ENCODE results near the gene CD8B2.
"Not testable (repeated sequence)": the region's sequence is repeated elsewhere in the genome, so short reads cannot be mapped to it uniquely, and the experiment has no call there.

CD8B2 gene

GRCh38 chr2:106513391-106513790, 26.2 kb downstream of the CD8B2 start:
- not testable (repeated sequence) for FAIRE-seq

- FAIRE-seq = not testable (repeated sequence)
Measured at GRCh38 chr2:106514827-106515226, 27.7 kb downstream of the CD8B2 start.

- FAIRE-seq = no peak
Measured at GRCh38 chr2:106516436-106516835, 29.3 kb downstream of the CD8B2 start.

GRCh38 chr2:106516864-106517263, 29.7 kb downstream of the CD8B2 start:
- FAIRE-seq = peak; percentile 91

GRCh38 chr2:106517329-106517728, 30.2 kb downstream of the CD8B2 start:
- FAIRE-seq = no peak

GRCh38 chr2:106519767-106520166, 32.6 kb downstream of the CD8B2 start:
- no peak for FAIRE-seq

GRCh38 chr2:106521016-106521415, 33.9 kb downstream of the CD8B2 start:
- no peak for FAIRE-seq

- no peak for FAIRE-seq
Measured at GRCh38 chr2:106523976-106524665, 37.0 kb downstream of the CD8B2 start.

DNA sequence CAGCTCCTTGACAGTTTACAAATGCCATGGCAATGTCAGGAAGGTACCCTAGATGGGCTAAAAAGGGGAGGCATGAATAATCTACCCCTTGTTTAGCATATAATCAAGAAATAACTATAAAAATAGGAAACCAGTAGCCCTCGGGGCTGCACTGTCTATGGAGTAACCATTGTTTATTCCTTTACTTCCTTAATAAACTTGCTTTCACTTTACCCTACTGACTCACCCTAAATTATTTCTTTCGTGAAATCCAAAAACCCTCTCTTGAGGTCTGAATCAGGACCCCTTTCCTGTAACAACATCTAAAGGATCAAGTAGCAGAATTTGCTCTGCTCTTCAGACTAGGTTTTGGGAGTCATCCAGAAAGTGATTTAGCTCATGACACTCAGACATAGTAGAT, 43.7 kb downstream of the CD8B2 start:
- FAIRE-seq = no peak

- no peak for FAIRE-seq
Measured at GRCh38 chr2:106531676-106532214, 44.6 kb downstream of the CD8B2 start.

DNA sequence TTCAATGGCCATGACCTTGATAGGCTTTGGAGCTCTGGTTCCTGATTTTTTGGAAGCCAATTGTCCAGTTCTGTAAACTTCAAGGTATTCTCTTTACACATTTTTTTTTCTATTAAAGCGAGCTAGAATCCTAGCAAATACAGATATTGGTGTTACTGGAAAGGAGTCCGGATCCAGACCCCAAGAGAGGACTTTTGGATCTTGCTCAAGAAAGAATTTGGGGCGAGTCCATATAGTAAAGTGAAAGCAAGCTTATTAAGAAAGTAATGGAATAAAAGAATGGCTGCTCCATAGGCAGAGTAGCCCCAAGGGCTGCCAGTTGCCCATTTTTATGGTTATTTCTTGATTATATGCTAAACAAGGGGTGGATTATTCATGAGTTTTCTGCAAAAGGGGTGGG, 45.1 kb downstream of the CD8B2 start:
- no peak for FAIRE-seq

- FAIRE-seq = no peak
Measured at GRCh38 chr2:106534471-106534870, 47.3 kb downstream of the CD8B2 start.

- no peak for FAIRE-seq
Measured at GRCh38 chr2:106536490-106536889, 49.3 kb downstream of the CD8B2 start.

- FAIRE-seq = no peak
Measured at GRCh38 chr2:106537047-106537446, 49.9 kb downstream of the CD8B2 start.

DNA sequence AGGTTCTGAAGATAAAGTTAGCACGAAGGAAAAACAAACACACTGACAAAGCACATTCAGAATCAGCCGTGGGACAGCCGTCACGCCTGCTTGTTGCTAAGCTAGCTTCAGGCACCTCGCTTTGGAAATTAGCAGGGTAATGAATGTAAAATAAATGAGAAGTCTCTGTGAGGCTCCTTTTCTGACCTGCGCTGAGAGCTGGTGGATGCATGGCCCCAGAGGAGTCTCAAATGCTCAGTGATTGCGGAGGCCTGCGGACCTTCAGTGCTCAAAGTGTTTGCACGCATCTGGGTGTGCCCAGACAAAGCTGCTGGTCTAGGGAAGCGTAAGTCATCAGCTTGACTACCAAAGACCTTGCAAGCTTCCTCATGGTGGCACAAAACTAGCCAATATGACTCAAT, 50.6 kb downstream of the CD8B2 start:
- no peak for FAIRE-seq

GRCh38 chr2:106540886-106541285, 53.7 kb downstream of the CD8B2 start:
- FAIRE-seq = no peak

GRCh38 chr2:106541333-106541732, 54.2 kb downstream of the CD8B2 start:
- FAIRE-seq = no peak

DNA sequence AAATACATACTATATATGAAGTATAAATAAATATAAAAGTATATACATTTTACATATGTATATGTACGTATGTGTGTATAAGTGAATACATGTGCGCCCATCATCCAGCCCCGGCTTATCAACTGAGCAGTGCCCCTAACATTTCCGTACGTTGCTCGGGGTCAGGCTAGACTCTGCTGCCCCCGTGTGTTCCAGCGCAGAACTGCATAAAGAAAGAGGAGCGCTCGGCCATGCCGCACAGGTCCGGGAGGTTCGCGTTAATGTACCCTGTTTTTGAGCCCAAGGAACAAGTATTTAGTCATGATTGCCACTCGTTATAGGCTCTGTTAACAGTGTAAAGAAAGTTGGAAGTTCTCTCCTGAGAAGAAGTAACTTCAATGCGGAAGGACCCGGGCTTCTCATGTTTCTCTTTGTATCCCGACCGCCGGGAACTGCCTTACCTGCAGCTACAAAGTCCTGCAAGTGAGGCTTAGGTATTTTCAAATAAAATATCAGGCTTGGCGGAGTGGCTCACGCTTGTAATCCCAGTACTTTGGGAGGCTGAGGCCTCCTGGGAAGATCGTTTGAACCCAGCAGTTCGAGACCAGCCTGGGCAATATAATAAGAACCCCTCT, 55.7 kb downstream of the CD8B2 start:
- FAIRE-seq = no peak

GRCh38 chr2:106545007-106545406, 57.8 kb downstream of the CD8B2 start:
- no peak for FAIRE-seq

- no peak for FAIRE-seq
Measured at GRCh38 chr2:106546391-106546990, 59.3 kb downstream of the CD8B2 start.

DNA sequence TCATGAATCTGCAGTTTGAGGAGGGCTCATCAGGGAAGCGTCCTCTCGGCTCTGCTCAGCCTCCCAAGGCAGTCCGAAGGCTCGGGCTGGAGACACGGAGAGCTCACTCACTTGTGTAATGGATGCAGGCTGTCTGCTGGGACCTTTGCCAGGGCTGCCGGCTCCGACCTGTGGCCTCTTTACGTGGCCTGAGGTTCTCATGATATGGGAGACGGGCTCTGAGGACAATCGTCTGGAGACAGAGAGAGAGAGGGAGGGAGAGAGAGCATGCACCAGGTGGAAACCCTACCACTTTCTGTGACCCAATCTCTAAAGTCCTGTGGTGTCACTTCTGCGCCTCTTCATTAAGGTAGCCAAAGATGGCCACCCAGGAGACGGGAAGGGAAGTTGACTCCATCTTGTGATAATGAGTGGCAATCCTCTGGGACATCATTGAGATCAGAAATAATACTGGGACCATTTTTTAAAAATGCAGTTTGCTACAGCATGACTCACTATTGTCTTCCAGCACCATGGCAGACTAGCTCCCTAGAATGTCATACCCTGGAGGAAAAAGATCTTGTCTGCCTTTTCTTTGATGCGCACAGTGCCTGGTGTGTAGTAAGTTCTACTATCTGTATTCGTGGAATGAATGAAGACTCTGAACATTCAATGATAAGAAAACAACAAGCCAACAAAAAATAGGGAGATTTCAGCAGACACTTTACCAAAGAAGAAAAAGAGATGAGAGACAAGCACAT, 60.2 kb downstream of the CD8B2 start:
- no peak for FAIRE-seq

GRCh38 chr2:106551417-106552130, 64.4 kb downstream of the CD8B2 start:
- no peak for FAIRE-seq

DNA sequence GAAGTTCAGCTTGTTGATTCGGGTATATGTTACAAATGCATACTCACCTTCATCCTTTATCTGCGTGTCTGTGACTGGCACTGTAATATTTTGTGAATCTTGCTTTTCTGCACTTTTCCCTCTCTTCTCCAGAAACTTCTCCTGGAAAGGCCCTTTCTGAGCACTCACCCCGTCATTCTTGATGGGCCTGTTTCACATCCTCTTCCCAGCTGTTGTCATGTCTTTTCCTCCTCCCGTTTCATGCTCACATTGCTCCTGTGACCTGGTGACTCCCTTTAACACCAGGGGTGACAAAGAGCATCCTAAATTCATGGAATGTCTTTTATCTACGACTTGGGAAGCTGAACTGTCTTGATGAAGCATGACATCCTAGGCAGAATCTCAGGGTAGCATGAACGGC, 65.8 kb downstream of the CD8B2 start:
- FAIRE-seq = no peak
